Measurements from ENCODE around the gene NXPH4. TPM values are rescaled to one million over a fixed set of nuclear protein-coding genes. Genes with fewer than 3 reads are reported as not detected.

The NXPH4 gene
- total and polyA plus RNA-seq, 9 donors = 0.13 to 0.20 TPM; not detected in 7

DNA sequence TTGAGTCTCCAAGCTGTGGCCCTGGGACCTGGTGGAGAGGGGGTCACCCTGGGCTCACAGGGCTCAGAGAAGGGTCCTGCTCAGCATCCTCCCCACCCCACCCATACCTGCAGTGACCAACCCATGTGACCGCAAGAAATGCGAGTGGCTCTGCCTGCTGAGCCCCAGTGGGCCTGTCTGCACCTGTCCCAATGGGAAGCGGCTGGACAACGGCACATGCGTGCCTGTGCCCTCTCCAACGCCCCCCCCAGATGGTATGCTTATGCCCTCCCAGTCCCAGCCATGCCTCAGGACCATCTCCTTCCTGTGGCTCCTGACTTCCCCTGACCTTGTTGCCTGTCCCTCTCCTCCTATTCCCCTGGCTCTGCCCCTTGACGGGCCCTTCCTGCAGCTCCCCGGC lies 6.7 kb upstream of the NXPH4 start:
- no peaks in the 10 kb centered on the region for H3K27me3 ChIP-seq
- no peaks in the 10 kb centered on the region for H3K4me1 ChIP-seq (ENCODE audit: insufficient read depth)
- no peak overlapping the region for H3K27ac ChIP-seq
- DNase-seq = no peak
- WGBS, 3 donors = 79 to 84% (median 84%) methylated on average over 8 of the region's 8 CpGs
- TF ChIP-seq, protein P1, sequence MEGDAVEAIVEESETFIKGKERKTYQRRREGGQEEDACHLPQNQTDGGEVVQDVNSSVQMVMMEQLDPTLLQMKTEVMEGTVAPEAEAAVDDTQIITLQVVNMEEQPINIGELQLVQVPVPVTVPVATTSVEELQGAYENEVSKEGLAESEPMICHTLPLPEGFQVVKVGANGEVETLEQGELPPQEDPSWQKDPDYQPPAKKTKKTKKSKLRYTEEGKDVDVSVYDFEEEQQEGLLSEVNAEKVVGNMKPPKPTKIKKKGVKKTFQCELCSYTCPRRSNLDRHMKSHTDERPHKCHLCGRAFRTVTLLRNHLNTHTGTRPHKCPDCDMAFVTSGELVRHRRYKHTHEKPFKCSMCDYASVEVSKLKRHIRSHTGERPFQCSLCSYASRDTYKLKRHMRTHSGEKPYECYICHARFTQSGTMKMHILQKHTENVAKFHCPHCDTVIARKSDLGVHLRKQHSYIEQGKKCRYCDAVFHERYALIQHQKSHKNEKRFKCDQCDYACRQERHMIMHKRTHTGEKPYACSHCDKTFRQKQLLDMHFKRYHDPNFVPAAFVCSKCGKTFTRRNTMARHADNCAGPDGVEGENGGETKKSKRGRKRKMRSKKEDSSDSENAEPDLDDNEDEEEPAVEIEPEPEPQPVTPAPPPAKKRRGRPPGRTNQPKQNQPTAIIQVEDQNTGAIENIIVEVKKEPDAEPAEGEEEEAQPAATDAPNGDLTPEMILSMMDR (IDR thresholded peaks at IDR 0.05) = no peak
- TF ChIP-seq EP300 (IDR thresholded peaks at IDR 0.05) (no peak), POLR2A (IDR thresholded peaks at IDR 0.05) (no peak)
- H3K36me3 ChIP-seq = no peaks in the 10 kb centered on the region
- H3K9me3 ChIP-seq = no peaks in the 10 kb centered on the region
- intact Hi-C loops (cut with DNase I) = no loop called here
- no peak overlapping the region for H3K4me3 ChIP-seq

DNA sequence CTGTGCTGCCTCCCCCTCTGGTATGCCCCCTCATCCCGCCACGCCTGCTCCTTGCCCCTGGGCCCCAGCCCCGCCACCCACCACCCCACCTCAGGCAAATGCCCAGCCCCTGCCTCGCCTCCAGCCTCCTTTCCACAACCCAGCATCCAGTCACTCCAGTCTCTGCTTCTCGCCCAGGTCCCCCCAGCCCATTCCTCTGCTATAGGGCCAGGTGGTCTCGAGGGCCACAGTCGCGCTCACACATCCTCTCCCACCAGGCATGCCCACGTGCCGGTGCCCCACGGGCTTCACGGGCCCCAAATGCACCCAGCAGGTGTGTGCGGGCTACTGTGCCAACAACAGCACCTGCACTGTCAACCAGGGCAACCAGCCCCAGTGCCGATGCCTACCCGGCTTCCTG lies 6.1 kb upstream of the NXPH4 start:
- WGBS, 3 donors = 88 to 98% (median 90%) methylated on average over 11 to 15 of the region's 15 CpGs
- H3K27me3 ChIP-seq = no peaks in the 10 kb centered on the region
- no peak overlapping the region for H3K4me3 ChIP-seq
- TF ChIP-seq POLR2A (IDR thresholded peaks at IDR 0.05) (no peak), EP300 (IDR thresholded peaks at IDR 0.05) (no peak)
- TF ChIP-seq, protein P1 (IDR thresholded peaks at IDR 0.05) = no peak
- H3K36me3 ChIP-seq = no peaks in the 10 kb centered on the region
- no peaks in the 10 kb centered on the region for H3K4me1 ChIP-seq (ENCODE audit: insufficient read depth)
- no peak overlapping the region for H3K27ac ChIP-seq
- intact Hi-C loops (cut with DNase I) = no loop called here
- no peaks in the 10 kb centered on the region for H3K9me3 ChIP-seq
- no peak for DNase-seq

DNA sequence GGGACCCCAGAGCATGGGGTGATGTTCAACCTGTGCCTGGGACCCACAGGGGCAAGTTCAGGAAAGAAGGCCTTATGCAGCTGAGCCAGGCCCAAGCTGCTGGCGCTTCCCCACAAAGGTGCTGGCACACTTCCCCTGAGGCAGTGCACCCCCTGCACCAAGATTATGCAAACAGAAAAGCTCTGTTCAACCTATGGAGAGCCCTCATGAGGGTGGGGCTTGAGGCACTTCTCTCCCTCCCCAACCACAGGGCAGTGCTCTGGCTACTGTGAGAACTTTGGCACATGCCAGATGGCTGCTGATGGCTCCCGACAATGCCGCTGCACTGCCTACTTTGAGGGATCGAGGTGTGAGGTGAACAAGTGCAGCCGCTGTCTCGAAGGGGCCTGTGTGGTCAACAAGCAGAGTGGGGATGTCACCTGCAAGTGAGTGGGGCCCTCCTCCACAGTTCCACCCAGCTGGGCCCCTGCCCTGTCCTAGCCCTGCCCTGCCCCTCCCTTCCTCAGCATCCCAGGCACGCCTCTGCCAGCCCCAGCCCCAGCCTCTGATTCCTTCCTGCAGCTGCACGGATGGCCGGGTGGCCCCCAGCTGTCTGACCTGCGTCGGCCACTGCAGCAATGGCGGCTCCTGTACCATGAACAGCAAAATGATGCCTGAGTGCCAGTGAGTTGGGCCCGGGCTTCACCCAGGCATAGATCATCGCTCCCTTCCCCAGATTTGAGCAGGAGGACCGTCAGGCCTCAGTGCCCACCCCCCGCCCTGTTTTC lies 5.5 kb upstream of the NXPH4 start:
- no peaks in the 10 kb centered on the region for H3K27me3 ChIP-seq
- no peak for DNase-seq
- H3K9me3 ChIP-seq = no peaks in the 10 kb centered on the region
- intact Hi-C loops (cut with DNase I) = no loop called here
- TF ChIP-seq, protein P1 (IDR thresholded peaks at IDR 0.05) = no peak
- TF ChIP-seq POLR2A (IDR thresholded peaks at IDR 0.05) = no peak
- TF ChIP-seq EP300 (IDR thresholded peaks at IDR 0.05) = no peak
- H3K4me1 ChIP-seq (ENCODE audit: insufficient read depth) = no peaks in the 10 kb centered on the region
- H3K4me3 ChIP-seq = no peak overlapping the region
- no peak overlapping the region for H3K27ac ChIP-seq
- no peaks in the 10 kb centered on the region for H3K36me3 ChIP-seq
- 78 to 82% (median 78%) methylated on average over 15 to 16 of the region's 16 CpGs for WGBS, 3 donors

DNA sequence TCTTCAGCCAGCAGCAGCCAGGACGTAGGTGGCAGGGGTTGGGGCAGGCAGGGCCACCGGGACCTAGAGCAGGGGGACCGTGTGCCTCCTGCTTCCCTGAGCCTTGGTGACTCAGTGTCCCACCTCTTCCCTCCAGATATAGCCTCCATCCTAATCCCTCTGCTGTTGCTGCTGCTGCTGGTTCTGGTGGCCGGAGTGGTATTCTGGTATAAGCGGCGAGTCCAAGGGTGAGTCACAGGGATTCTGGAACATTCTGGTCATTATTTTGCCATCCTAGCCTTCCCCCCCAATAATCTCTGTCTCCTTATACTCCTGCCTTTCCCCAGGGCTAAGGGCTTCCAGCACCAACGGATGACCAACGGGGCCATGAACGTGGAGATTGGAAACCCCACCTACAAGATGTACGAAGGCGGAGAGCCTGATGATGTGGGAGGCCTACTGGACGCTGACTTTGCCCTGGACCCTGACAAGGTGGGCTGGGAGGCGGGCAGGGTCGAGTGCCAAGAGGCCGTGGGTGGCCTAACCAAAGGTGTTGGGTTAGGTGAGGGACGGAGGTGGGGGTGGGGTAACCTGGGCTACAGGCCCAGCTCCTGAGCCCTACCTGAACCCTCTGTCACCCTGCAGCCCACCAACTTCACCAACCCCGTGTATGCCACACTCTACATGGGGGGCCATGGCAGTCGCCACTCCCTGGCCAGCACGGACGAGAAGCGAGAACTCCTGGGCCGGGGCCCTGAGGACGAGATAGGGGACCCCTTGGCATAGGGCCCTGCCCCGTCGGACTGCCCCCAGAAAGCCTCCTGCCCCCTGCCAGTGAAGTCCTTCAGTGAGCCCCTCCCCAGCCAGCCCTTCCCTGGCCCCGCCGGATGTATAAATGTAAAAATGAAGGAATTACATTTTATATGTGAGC lies 4.5 kb upstream of the NXPH4 start:
- peak in 2 of 5 donors; percentile 59 to 65 for DNase-seq
- H3K36me3 ChIP-seq = no peaks in the 10 kb centered on the region
- H3K27ac ChIP-seq = no peak overlapping the region
- peaks cover 3% of the 10 kb centered on the region for H3K4me1 ChIP-seq (ENCODE audit: insufficient read depth)
- 69 to 76% (median 74%) methylated on average over 26 to 27 of the region's 27 CpGs for WGBS, 3 donors
- H3K4me3 ChIP-seq = no peak overlapping the region
- H3K27me3 ChIP-seq = peaks cover 3% of the 10 kb centered on the region
- TF ChIP-seq POLR2A (IDR thresholded peaks at IDR 0.05) = no peak
- TF ChIP-seq, protein P1 (IDR thresholded peaks at IDR 0.05) = no peak
- TF ChIP-seq EP300 (IDR thresholded peaks at IDR 0.05) = no peak
- no peaks in the 10 kb centered on the region for H3K9me3 ChIP-seq
- intact Hi-C loops (cut with DNase I) = loop anchor here in 1 of 4 donors (2.0 kb wide), 1 partner anchor 27 kb away; no protein-coding TSS in a partner anchor
